H9 (cell line): ENCODE data around the gene LRRC8C. TPM values are rescaled to one million over a fixed set of nuclear protein-coding genes. Genes with fewer than 3 reads are reported as not detected.

Experiments used
- DNase-seq: peaks from one replicate; pipeline ENCODE4 v3.0.0-alpha.2; 2017
- H2AFZ ChIP-seq: one replicate; pipeline ENCODE4 v1.6.1; 2013; ENCODE audit warnings: mild to moderate bottlenecking, low read length, control low read depth, moderate library complexity
- H2AK5ac ChIP-seq: 2 replicates; pipeline ENCODE4 v1.6.1; 2013; ENCODE audit warnings: low read length, control low read depth, mixed read lengths; ENCODE audit not compliant: insufficient read length
- H2BK120ac ChIP-seq: one replicate; pipeline ENCODE4 v1.6.1; 2013; ENCODE audit warnings: low read depth, mild to moderate bottlenecking, low read length, control low read depth, inconsistent platforms; ENCODE audit not compliant: poor library complexity, severe bottlenecking
- H2BK12ac ChIP-seq: 2 replicates; pipeline ENCODE4 v1.6.1; 2013; ENCODE audit warnings: low read length, control low read depth, mixed read lengths, low read depth; ENCODE audit not compliant: insufficient read length
- H2BK15ac ChIP-seq: 2 replicates; pipeline ENCODE4 v1.6.1; 2013; ENCODE audit warnings: low read depth, low read length, control low read depth
- H2BK20ac ChIP-seq: one replicate; pipeline ENCODE4 v1.6.1; 2013; ENCODE audit warnings: low read depth, mild to moderate bottlenecking, low read length, control low read depth, inconsistent platforms; ENCODE audit not compliant: poor library complexity, severe bottlenecking
- H2BK5ac ChIP-seq: 2 replicates; pipeline ENCODE4 v1.6.1; 2013; ENCODE audit warnings: low read length, control low read depth, mixed read lengths; ENCODE audit not compliant: insufficient read length
- H3K14ac ChIP-seq: 2 replicates; pipeline ENCODE4 v1.6.1; 2013; ENCODE audit warnings: low read length, control low read depth; ENCODE audit not compliant: insufficient read depth
- H3K18ac ChIP-seq: 2 replicates; pipeline ENCODE4 v1.6.1; 2013; ENCODE audit warnings: low read depth, mild to moderate bottlenecking, mixed read lengths, low read length, control low read depth; ENCODE audit not compliant: insufficient read length
- H3K23ac ChIP-seq: 2 replicates; pipeline ENCODE4 v1.6.1; 2013; ENCODE audit warnings: low read length, control low read depth, mixed read lengths, low read depth; ENCODE audit not compliant: insufficient read length
- H3K23me2 ChIP-seq: 2 replicates; pipeline ENCODE4 v1.6.1; 2013; ENCODE audit warnings: low read depth, mild to moderate bottlenecking, mixed read lengths, low read length, control low read depth; ENCODE audit not compliant: insufficient read length, poor library complexity, severe bottlenecking
- H3K27ac ChIP-seq: 2 replicates; pipeline ENCODE4 v1.5.1; 2013; ENCODE audit warnings: low read length, control low read depth, mixed read lengths, low read depth; ENCODE audit not compliant: insufficient read length
- H3K27me3 ChIP-seq: 2 replicates; pipeline ENCODE4 v1.6.1; 2013; ENCODE audit warnings: low read length, control low read depth, inconsistent platforms; ENCODE audit not compliant: insufficient read depth
- H3K4ac ChIP-seq: 2 replicates; pipeline ENCODE4 v1.6.1; 2013; ENCODE audit warnings: low read depth, mild to moderate bottlenecking, control low read depth, inconsistent platforms, low read length, moderate library complexity
- H3K4me1 ChIP-seq: 2 replicates; pipeline ENCODE4 v1.6.1; 2013; ENCODE audit warnings: low read length, control low read depth, inconsistent platforms; ENCODE audit not compliant: insufficient read depth
- H3K4me2 ChIP-seq: 2 replicates; pipeline ENCODE4 v1.6.1; 2013; ENCODE audit warnings: low read length, control low read depth, mixed read lengths; ENCODE audit not compliant: insufficient read length, insufficient read depth
- H3K56ac ChIP-seq: 2 replicates; pipeline ENCODE4 v1.6.1; 2013; ENCODE audit warnings: low read depth, mild to moderate bottlenecking, mixed read lengths, low read length, control low read depth; ENCODE audit not compliant: insufficient read length
- H3K79me1 ChIP-seq: 2 replicates; pipeline ENCODE4 v1.6.1; 2013; ENCODE audit warnings: low read depth, mild to moderate bottlenecking, moderate library complexity, low read length, control low read depth, inconsistent platforms; ENCODE audit not compliant: insufficient read depth, poor library complexity, severe bottlenecking
- H3K79me2 ChIP-seq: 2 replicates; pipeline ENCODE4 v1.6.1; 2013; ENCODE audit warnings: low read length, control low read depth, inconsistent platforms; ENCODE audit not compliant: insufficient read depth
- H3K9ac ChIP-seq: 2 replicates; pipeline ENCODE4 v1.6.1; 2013; ENCODE audit warnings: low read length, control low read depth, mixed read lengths; ENCODE audit not compliant: insufficient read length; ENCODE audit errors: extremely low read depth
- H3K9me3 ChIP-seq: one replicate; pipeline ENCODE4 v1.6.1; 2013; ENCODE audit warnings: low read depth, low read length, inconsistent platforms; ENCODE audit not compliant: control insufficient read depth
- H3T11ph ChIP-seq: one replicate; pipeline ENCODE4 v1.6.1; 2013; ENCODE audit warnings: mild to moderate bottlenecking, low read length, control low read depth, inconsistent platforms
- H4K20me1 ChIP-seq: one replicate; pipeline ENCODE4 v1.6.1; 2013; ENCODE audit not compliant: control insufficient read depth, insufficient read length, insufficient read depth
- H4K5ac ChIP-seq: 2 replicates; pipeline ENCODE4 v1.6.1; 2013; ENCODE audit warnings: low read depth, mild to moderate bottlenecking, mixed read lengths, low read length, control low read depth; ENCODE audit not compliant: insufficient read length
- H4K8ac ChIP-seq: replicated peaks from 2 replicates; pipeline ENCODE4 v1.6.1; 2013; ENCODE audit warnings: low read length, control low read depth, mixed read lengths, low read depth; ENCODE audit not compliant: insufficient read length
- H4K91ac ChIP-seq: 2 replicates; pipeline ENCODE4 v1.6.1; 2013; ENCODE audit warnings: low read depth, mild to moderate bottlenecking, moderate library complexity, mixed read lengths, low read length, control low read depth; ENCODE audit not compliant: insufficient read length
- H3K27ac Mint-ChIP-seq, 3 experiments: 2 replicates in 2 of 3; 3 replicates in 1 of 3; pipeline ENCODE4 v1.8.0; 2020 to 2021; ENCODE audit warnings: mixed read lengths in 3 of 3, mild to moderate bottlenecking in 1 of 3, moderate library complexity in 1 of 3
- H3K27me3 Mint-ChIP-seq: 2 replicates; pipeline ENCODE4 v1.8.0; 2021; ENCODE audit warnings: low read depth, mild to moderate bottlenecking, moderate library complexity, mixed read lengths
- H3K36me3 Mint-ChIP-seq, 3 experiments: 2 replicates in 2 of 3; 3 replicates in 1 of 3; pipeline ENCODE4 v1.8.0; 2020 to 2021; ENCODE audit warnings: low read depth in 3 of 3, mixed read lengths in 3 of 3; ENCODE audit not compliant: insufficient read depth in 1 of 3
- H3K4me1 Mint-ChIP-seq, 2 experiments: 2 replicates each; pipeline ENCODE4 v1.8.0; 2020; ENCODE audit warnings: mixed read lengths in 2 of 2
- H3K4me3 Mint-ChIP-seq, 2 experiments: 2 replicates in 1 of 2; 3 replicates in 1 of 2; pipeline ENCODE4 v1.8.0; 2020 to 2021; ENCODE audit warnings: mild to moderate bottlenecking in 2 of 2, mixed read lengths in 2 of 2, moderate library complexity in 1 of 2
- H3K9me3 Mint-ChIP-seq, 2 experiments: 2 replicates in 1 of 2; 3 replicates in 1 of 2; pipeline ENCODE4 v1.8.0; 2020; ENCODE audit warnings: mild to moderate bottlenecking in 2 of 2, mixed read lengths in 2 of 2, moderate library complexity in 1 of 2
- WGBS: extraction: QIAGEN DNeasy Blood & Tissue Kit; methylation state at CpG from one replicate; pipeline ENCODE4 v1.1.7; 2013; ENCODE audit warnings: missing lambda C conversion rate, low lambda C conversion rate, mixed read lengths; ENCODE audit not compliant: insufficient read length; ENCODE audit errors: extremely low coverage; 5-methylcytosine and 5-hydroxymethylcytosine counted together
- total RNA-seq: library from RNA; stranded (reverse); gene quantifications from 2 replicates; pipeline ENCODE4 v1.2.1, GENCODE V29; 2021
- TF ChIP-seq, protein P1 (sequence below): fragments of 200-600 bp; sonication (generic); conservative IDR thresholded peaks from 3 replicates; pipeline ENCODE4 v1.8.0; 2021; ENCODE audit warnings: antibody characterized with exemption, mild to moderate bottlenecking

LRRC8C gene
- total RNA-seq, 1 experiment from 2014 or later: 1.9 TPM

DNA sequence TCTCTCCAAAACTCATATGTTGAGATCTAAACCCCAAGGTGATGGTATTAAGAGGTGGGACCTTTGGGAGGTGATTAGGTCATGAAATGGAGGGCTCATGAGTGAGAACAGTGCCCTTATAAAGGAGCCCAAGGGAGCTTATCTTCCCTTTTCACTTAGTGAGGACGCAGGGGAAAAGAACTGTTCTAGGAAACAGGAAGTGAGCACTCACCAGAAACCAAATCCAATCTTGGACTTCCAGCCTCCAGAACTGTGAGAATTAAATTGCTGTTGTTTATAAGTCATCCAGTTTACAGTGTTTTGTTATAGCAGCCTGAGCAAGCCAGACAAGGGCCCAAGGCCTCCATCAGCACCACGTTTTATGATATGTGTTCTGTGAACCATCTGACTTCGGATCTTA, 127.6 kb downstream of the LRRC8C start:
- Histone ChIP-seq H3K23me2 (peaks cover 6% of the 10 kb centered on the region), H2BK20ac (no peak overlapping the region), H2BK5ac (no peak overlapping the region), H2BK12ac (no peak overlapping the region), H3K9ac (no peak overlapping the region), H2AK5ac (no peak overlapping the region), H3K14ac (no peak overlapping the region), H2BK15ac (no peak overlapping the region), H3K4me1 (no peaks in the 10 kb centered on the region; the same call in none of the 2 replicates), H3T11ph (no peak overlapping the region), H3K27ac (no peak overlapping the region), H3K27me3 (peaks cover 7% of the 10 kb centered on the region; the same call in 1 of the 2 replicates), H3K23ac (no peak overlapping the region), H4K20me1 (no peaks in the 10 kb centered on the region), H3K56ac (no peak overlapping the region), H3K4ac (no peak overlapping the region), H2AFZ (no peak overlapping the region), H3K18ac (no peak overlapping the region), H4K5ac (no peak overlapping the region), H3K4me2 (no peak overlapping the region), H3K79me1 (no peaks in the 10 kb centered on the region), H3K9me3 (no peaks in the 10 kb centered on the region), H3K79me2 (no peaks in the 10 kb centered on the region), H4K8ac (no peak overlapping the region), H4K91ac (no peak overlapping the region), H2BK120ac (no peak overlapping the region)
- H3K4me3 Mint-ChIP-seq: no peak overlapping the region
- H3K27me3 Mint-ChIP-seq: peaks cover 40% of the 10 kb centered on the region
- no peaks in the 10 kb centered on the region for H3K36me3 Mint-ChIP-seq
- no peaks in the 10 kb centered on the region for H3K9me3 Mint-ChIP-seq
- H3K27ac Mint-ChIP-seq: no peak overlapping the region
- TF ChIP-seq, protein P1, sequence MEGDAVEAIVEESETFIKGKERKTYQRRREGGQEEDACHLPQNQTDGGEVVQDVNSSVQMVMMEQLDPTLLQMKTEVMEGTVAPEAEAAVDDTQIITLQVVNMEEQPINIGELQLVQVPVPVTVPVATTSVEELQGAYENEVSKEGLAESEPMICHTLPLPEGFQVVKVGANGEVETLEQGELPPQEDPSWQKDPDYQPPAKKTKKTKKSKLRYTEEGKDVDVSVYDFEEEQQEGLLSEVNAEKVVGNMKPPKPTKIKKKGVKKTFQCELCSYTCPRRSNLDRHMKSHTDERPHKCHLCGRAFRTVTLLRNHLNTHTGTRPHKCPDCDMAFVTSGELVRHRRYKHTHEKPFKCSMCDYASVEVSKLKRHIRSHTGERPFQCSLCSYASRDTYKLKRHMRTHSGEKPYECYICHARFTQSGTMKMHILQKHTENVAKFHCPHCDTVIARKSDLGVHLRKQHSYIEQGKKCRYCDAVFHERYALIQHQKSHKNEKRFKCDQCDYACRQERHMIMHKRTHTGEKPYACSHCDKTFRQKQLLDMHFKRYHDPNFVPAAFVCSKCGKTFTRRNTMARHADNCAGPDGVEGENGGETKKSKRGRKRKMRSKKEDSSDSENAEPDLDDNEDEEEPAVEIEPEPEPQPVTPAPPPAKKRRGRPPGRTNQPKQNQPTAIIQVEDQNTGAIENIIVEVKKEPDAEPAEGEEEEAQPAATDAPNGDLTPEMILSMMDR: no peak
- no CpG with 5 or more reads among the region's 3 CpGs for WGBS
- no peak for DNase-seq
- H3K4me1 Mint-ChIP-seq: peaks cover 15 to 19% of the 10 kb centered on the region in 2 experiments
